Neural progenitor cell (in vitro differentiated cells): ENCODE measurements around the gene DTX3L. TPM values are rescaled to one million over a fixed set of nuclear protein-coding genes. Genes with fewer than 3 reads are reported as not detected.

Source experiments
- DNase-seq: peaks from one replicate; pipeline ENCODE4 v3.0.0-alpha.2; 2016; ENCODE audit warnings: low spot score
- H2AFZ ChIP-seq: fragments of 200-600 bp; sonication (generic); replicated peaks from 2 replicates; pipeline ENCODE4 v1.6.1; 2016; ENCODE audit warnings: antibody characterized with exemption
- H3F3A ChIP-seq: fragments of 200-600 bp; sonication (generic); 2 replicates; pipeline ENCODE4 v1.6.1; 2016; ENCODE audit warnings: antibody characterized with exemption, low read depth
- H3K27ac ChIP-seq: fragments of 200-600 bp; sonication (generic); 2 replicates; pipeline ENCODE4 v1.5.1; 2016; ENCODE audit warnings: mild to moderate bottlenecking
- H3K27me3 ChIP-seq: fragments of 200-600 bp; sonication (generic); 2 replicates; pipeline ENCODE4 v1.6.1; 2016; ENCODE audit warnings: mild to moderate bottlenecking, moderate library complexity
- H3K36me3 ChIP-seq: fragments of 200-600 bp; sonication (generic); 2 replicates; pipeline ENCODE4 v1.5.1; 2016
- H3K4me1 ChIP-seq: fragments of 200-600 bp; sonication (generic); 2 replicates; pipeline ENCODE4 v1.6.1; 2016; ENCODE audit warnings: mixed run types
- H3K4me2 ChIP-seq: fragments of 200-600 bp; sonication (generic); 2 replicates; pipeline ENCODE4 v1.6.1; 2016
- H3K4me3 ChIP-seq: fragments of 200-600 bp; sonication (generic); 2 replicates; pipeline ENCODE4 v1.5.1; 2016
- H3K79me2 ChIP-seq: fragments of 200-600 bp; sonication (generic); 2 replicates; pipeline ENCODE4 v1.6.1; 2016; ENCODE audit warnings: low read depth
- H3K9ac ChIP-seq: fragments of 200-600 bp; sonication (generic); 2 replicates; pipeline ENCODE4 v1.6.1; 2016
- H3K9me3 ChIP-seq: fragments of 200-600 bp; sonication (generic); 2 replicates; pipeline ENCODE4 v1.5.1; 2016; ENCODE audit warnings: low read depth
- H4K20me1 ChIP-seq: fragments of 200-600 bp; sonication (generic); 2 replicates; pipeline ENCODE4 v1.6.1; 2016; ENCODE audit warnings: low read depth
- H3K27ac Mint-ChIP-seq: 3 replicates; pipeline ENCODE4 v1.8.0; 2021; ENCODE audit warnings: mixed read lengths
- H3K27me3 Mint-ChIP-seq: 2 replicates; pipeline ENCODE4 v1.8.0; 2022; ENCODE audit warnings: low read depth, mild to moderate bottlenecking, inconsistent platforms, moderate library complexity, mixed read lengths; ENCODE audit not compliant: insufficient read depth
- H3K36me3 Mint-ChIP-seq: 3 replicates; pipeline ENCODE4 v1.8.0; 2021; ENCODE audit warnings: mixed read lengths
- H3K4me1 Mint-ChIP-seq: 3 replicates; pipeline ENCODE4 v1.8.0; 2021; ENCODE audit warnings: mixed read lengths
- H3K4me3 Mint-ChIP-seq: 3 replicates; pipeline ENCODE4 v1.8.0; 2021; ENCODE audit warnings: mild to moderate bottlenecking, moderate library complexity, mixed read lengths
- H3K9me3 Mint-ChIP-seq: 3 replicates; pipeline ENCODE4 v1.8.0; 2020; ENCODE audit warnings: mixed read lengths
- CTCF ChIP-seq: fragments of 200-600 bp; sonication (generic); IDR thresholded peaks from 2 replicates; pipeline ENCODE4 v1.5.1; 2017; ENCODE audit warnings: antibody characterized with exemption, mild to moderate bottlenecking
- EZH2 ChIP-seq: fragments of 200-600 bp; sonication (generic); IDR thresholded peaks from 2 replicates; pipeline ENCODE4 v1.6.1; 2017; ENCODE audit warnings: antibody characterized with exemption, mild to moderate bottlenecking, moderate library complexity
- EZH2phosphoT487 ChIP-seq: fragments of 200-600 bp; sonication (generic); IDR thresholded peaks from 2 replicates; pipeline ENCODE4 v1.6.1; 2017; ENCODE audit warnings: antibody characterized with exemption
- total RNA-seq: library from RNA; depleted of rRNA; stranded (reverse); fragments of >200 nt; gene quantifications from 2 replicates; pipeline ENCODE4 v1.2.3, GENCODE V29; 2015; ENCODE audit warnings: low replicate concordance

DTX3L gene
- total RNA-seq, 1 donor from 2014 or later, result 3.2 TPM

GRCh38 chr3:122533931-122534334 lies 30.2 kb upstream of the DTX3L start:
- Histone ChIP-seq H3K27ac (no peak overlapping the region), H3K4me3 (no peak overlapping the region), H3F3A (no peaks in the 10 kb centered on the region), H3K79me2 (no peaks in the 10 kb centered on the region), H3K27me3 (no peaks in the 10 kb centered on the region), H3K36me3 (no peaks in the 10 kb centered on the region), H3K9ac (no peak overlapping the region), H3K9me3 (no peaks in the 10 kb centered on the region), H4K20me1 (no peaks in the 10 kb centered on the region), H3K4me2 (no peak overlapping the region), H3K4me1 (peaks cover 3% of the 10 kb centered on the region), H2AFZ (no peak overlapping the region)
- no peaks in the 10 kb centered on the region for H3K9me3 Mint-ChIP-seq
- H3K4me1 Mint-ChIP-seq, result no peaks in the 10 kb centered on the region
- no peak overlapping the region for H3K27ac Mint-ChIP-seq
- no peak for DNase-seq
- TF ChIP-seq EZH2phosphoT487 (no peak), CTCF (no peak), EZH2 (no peak)
- H3K27me3 Mint-ChIP-seq, result peaks cover 5% of the 10 kb centered on the region
- H3K4me3 Mint-ChIP-seq, result no peak overlapping the region
- H3K36me3 Mint-ChIP-seq, result no peaks in the 10 kb centered on the region

- H3K27me3 ChIP-seq, result no peaks in the 10 kb centered on the region
- Mint-ChIP-seq H3K27ac (no peak overlapping the region), H3K9me3 (no peaks in the 10 kb centered on the region), H3K27me3 (peaks cover 3% of the 10 kb centered on the region), H3K4me1 (no peaks in the 10 kb centered on the region), H3K4me3 (no peak overlapping the region), H3K36me3 (no peaks in the 10 kb centered on the region)
- TF ChIP-seq CTCF (no peak), EZH2phosphoT487 (no peak), EZH2 (no peak)
- no peaks in the 10 kb centered on the region for H3F3A ChIP-seq
- H3K9me3 ChIP-seq, result no peaks in the 10 kb centered on the region
- H3K4me1 ChIP-seq, result peaks cover 3% of the 10 kb centered on the region
- no peaks in the 10 kb centered on the region for H3K79me2 ChIP-seq
- H3K9ac ChIP-seq, result no peak overlapping the region
- no peaks in the 10 kb centered on the region for H3K36me3 ChIP-seq
- H3K4me3 ChIP-seq, result no peak overlapping the region
- no peak overlapping the region for H2AFZ ChIP-seq
- no peak for DNase-seq
- H4K20me1 ChIP-seq, result no peaks in the 10 kb centered on the region
- H3K4me2 ChIP-seq, result no peak overlapping the region
- H3K27ac ChIP-seq, result no peak overlapping the region
Measured at GRCh38 chr3:122535964-122536631, 28.0 kb upstream of the DTX3L start.

- TF ChIP-seq EZH2phosphoT487, result no peak
- no peak for TF ChIP-seq CTCF
- no peak for TF ChIP-seq EZH2
- Histone ChIP-seq H3K4me1 (peaks cover 3% of the 10 kb centered on the region), H3K9me3 (no peaks in the 10 kb centered on the region), H3K36me3 (no peaks in the 10 kb centered on the region), H3K4me2 (no peak overlapping the region), H4K20me1 (no peaks in the 10 kb centered on the region), H3K79me2 (no peaks in the 10 kb centered on the region), H3K9ac (no peak overlapping the region), H3K27ac (no peak overlapping the region), H2AFZ (no peak overlapping the region), H3K4me3 (no peak overlapping the region), H3F3A (no peaks in the 10 kb centered on the region), H3K27me3 (no peaks in the 10 kb centered on the region)
- Mint-ChIP-seq H3K9me3 (no peaks in the 10 kb centered on the region), H3K27ac (no peak overlapping the region), H3K36me3 (no peaks in the 10 kb centered on the region), H3K4me3 (no peak overlapping the region), H3K27me3 (peaks cover 3% of the 10 kb centered on the region), H3K4me1 (no peaks in the 10 kb centered on the region)
- DNase-seq, result no peak
Measured at GRCh38 chr3:122536632-122537001, 27.5 kb upstream of the DTX3L start.
